HL-60/S4 (cell line): ENCODE measurements around the gene ROR2.
"Not testable (repeated sequence)": the region's sequence is repeated elsewhere in the genome, so short reads cannot be mapped to it uniquely, and the experiment has no call there.

Experiments
- in situ Hi-C: fragments of 300-500 bp; cut with MboI; formaldehyde crosslinking; loops from 2 replicates; pipeline ENCODE4 v1.14.3; 2022; ENCODE audit warnings: low sequenced_read_pairs

Gene ROR2

DNA sequence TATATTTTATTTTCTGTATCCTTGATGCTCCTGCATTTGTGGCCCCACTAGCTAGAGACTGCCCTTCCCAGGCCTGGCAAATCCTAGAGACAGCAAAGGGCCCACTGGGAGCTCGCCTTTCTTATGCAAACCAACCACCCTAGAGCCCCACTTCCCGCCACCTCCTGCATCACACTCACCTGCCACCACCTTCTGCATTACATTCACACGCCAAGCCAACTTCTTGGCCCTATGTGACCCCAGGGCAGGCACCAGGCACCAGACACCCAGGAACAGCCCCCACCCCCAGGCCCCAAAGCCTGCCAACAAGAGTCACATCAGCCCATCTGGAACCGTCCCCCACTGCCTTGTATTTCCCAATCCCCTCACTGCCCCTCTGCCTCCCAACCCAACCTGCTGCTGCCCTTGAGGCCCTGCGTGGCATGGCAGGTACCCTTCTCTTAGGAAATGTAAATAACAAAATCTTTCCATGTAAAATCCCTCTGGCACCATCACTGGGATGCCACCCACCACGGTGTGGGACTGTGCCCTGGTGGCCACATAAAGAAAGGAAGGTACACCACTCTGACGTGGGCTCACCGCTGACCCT, 22.0 kb downstream of the ROR2 start:
- in situ Hi-C loops = no loop called here

DNA sequence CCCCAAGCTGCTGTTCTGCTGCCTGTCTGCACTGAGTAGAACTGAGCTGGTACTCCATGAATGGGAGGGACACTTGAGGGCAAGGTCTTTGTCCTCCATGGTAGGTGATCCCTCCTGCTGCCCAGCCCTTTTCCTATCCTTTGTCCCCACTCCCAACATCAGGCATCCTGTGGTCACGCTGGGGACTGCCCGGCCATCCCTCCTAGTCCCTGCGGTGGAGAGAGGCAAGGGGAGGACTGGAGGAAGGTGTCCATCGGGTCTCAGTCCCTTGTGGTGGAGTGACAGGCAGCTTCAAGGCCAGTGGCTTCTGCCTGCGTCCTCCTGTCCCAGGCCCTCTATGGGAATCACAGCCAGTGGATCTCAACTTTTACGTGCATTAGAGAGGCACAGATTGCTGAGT, 25.9 kb downstream of the ROR2 start:
- in situ Hi-C loops = no loop called here

DNA sequence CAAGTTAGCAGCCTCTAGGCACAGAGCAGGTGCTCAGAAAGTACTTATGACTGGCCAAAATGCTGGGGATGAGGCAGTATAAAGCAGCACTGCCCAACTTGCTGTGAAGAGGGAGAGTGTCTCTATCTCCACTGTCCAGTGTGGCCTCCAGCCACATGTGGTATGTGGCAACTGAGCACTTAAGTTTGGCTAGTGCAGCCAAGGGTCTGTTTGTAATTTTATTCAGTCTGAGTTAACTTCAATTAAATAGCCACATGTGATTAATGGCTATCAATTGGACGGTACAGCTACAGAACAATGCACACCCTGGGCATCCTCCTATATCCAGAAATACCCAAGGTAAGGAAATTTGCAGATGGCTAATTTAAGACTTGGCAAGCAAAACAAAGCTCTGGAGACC, 26.9 kb downstream of the ROR2 start:
- in situ Hi-C loops = no loop called here

DNA sequence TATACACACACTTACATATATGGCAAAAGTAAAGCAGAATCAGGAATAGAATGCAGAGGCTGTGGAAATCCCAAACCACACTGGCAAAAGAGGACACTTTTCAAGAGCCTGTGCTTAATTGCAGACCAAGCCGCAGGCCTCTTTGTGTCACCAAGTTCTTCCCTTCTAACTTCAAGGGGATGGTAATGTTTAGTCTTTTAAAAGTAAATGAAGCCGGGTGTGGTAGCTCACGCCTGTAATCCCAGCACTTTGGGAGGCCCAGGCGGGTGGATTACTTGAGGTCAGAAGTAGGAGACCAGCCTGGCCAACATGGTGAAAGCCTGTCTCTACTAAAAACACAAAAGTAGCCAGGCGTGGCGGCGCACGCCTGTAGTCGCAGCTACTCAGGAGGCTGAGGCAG, 28.7 kb downstream of the ROR2 start:
- in situ Hi-C loops = no loop called here

DNA sequence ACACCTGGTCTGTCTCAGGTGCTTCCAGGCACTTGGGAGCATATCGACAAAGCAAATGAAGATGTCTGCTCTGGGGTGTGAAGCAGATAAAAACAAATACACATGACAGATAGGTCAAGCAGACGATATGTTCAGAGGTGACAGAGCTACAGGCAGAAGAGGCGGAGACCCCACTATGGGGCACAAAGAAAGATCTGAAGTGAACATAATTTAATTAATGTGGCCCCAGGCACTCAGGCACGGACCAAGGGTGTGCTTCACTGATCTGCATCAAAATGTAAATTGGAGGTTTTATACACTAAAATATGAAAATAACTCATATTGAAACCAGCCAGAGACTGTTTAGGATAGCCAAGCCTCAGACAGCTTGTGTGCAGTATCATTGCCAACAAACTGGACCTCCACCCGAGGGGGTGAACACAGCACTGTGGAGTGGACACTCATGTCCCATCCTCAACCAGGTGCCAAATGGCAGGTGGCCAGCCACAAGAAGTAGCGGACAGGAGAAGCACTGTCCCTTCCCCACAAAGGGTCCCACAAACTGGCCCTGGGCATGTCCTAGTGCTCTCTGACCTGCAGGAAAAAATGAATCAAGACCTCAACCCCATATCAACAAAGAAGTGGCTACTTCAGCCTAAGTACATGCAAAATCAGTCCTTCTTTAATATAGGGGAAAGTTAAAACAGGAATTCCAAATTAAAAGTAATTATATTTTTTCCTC, 29.2 kb downstream of the ROR2 start:
- in situ Hi-C loops = no loop called here

DNA sequence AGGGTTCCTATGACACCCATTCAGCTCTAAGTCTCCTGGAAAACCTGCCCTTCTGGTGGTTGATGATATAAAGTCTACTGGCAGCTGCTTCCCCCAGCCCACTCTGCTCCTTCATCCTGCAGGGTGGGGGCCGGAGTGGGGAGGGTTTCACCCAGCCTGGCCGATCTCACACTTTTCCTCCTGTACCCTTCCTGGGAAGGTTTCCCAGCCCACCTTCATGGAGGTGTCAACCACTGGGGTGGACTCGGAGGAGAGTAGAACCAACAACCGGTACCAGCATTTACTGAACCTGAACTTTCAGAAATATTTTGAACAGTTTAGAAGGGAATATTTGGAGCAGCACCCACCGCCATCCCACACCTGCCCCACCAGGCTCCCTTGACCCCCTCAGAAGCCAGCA, 30.4 kb downstream of the ROR2 start:
- in situ Hi-C loops = no loop called here

DNA sequence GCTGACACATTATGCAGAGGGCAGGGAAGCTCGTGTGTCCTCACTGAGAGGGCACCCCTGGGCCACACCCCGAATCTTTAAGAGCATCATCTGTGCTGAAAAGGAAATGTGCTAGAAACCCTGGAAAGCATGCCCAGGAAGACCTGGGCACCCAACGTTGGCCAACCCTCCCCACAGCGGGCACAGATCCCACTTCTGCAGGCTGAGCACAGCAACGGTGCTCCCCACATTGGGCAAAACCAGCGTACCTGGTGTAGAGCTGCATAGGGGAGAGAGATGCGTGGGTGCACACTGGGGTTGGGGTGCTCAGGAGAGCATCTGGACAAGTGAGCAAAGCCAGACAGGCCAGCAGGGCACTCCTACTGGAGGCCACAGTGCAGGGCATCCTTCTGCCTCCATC, 32.6 kb downstream of the ROR2 start:
- in situ Hi-C loops = no loop called here

DNA sequence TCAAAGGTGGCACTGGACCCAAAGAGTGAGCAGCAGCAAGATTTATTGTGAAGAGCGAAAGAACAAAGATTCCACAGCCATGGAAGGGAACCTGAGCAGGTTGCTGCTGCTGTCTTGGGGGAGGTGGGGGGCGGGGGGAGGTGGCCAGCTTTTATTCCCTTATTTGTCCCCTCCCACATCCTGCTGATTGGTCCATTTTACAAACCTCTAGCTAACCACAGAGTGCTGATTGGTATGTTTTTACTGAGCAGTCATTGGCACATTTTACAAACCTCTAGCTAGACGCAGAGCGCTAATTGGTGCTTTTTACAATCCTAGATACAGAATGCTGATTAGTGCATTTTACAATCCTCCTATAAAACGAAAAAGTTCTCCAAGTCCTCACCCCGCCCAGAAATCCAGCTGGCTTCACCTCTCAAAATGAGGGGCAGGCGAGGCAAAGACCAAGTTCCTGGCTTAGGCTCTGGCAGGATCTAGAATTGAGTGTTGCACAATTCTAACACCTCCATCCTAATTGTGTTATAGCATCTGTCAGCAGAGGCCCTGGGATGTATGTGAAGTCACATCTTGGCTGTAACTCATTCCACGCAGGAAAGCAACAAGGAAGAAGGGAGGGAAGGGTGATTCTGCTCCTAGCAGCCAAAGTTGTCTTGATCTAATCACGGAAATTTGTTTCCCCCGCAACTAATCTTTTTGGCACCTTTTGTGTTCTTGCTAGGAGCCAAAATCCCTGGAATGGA, 34.3 kb downstream of the ROR2 start:
- in situ Hi-C loops = no loop called here

DNA sequence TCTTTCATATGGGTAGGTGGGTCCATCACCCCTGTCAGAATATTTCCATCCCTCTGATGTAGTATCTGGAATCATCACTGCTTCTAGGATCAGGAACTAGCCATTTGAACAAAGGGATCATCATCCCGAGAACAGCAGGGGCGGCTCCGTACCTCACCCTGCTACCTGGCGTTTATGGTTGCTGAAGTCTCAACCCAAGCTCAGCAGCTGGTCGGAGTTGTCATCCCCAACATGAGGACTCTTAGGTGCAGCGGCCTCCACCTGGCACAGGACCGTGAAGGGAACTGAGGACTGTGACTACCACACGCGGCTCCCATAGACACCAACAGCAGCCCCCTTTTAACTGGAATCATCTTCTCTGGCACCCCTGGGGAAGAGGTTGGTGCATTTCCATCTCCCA, 35.1 kb downstream of the ROR2 start:
- in situ Hi-C loops = no loop called here

DNA sequence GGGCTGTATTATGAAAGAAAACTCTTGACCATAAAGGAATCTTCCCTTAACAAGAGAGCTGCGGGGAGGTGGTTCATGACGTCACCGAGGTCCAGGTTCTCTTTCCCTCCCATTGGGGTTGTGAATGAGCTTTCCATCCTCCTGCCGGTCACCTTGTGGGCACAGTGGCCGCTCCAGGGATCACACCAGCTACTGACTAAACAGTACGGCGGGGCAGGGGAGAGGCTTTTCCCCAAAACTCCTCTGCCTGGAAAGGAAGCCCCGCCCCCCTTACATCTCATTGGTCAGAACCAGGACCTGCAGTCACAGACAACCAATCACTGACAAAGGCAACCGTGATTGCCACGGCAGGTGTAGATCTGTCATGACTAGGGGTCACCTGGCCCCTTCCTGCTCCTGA, 35.6 kb downstream of the ROR2 start:
- in situ Hi-C loops = no loop called here

DNA sequence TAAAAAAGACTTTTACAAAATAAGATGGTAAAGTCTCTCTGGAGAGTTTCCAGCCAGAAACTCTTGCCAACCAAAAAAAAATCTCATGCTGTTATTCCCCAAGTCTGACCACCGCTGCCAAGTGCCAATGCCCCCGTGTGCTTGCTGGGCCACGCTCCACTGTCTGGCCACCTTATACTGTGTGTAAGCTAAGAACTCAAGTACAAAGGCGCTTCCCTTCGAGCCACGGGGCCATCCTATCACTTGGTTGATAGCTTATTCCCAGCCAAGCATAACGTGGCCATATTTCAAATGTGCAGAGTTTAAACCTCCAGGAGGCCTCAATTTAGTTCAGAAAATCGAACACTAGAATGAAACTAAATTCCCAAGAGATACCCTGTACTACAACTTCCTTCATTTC, 36.0 kb downstream of the ROR2 start:
- in situ Hi-C loops = no loop called here

DNA sequence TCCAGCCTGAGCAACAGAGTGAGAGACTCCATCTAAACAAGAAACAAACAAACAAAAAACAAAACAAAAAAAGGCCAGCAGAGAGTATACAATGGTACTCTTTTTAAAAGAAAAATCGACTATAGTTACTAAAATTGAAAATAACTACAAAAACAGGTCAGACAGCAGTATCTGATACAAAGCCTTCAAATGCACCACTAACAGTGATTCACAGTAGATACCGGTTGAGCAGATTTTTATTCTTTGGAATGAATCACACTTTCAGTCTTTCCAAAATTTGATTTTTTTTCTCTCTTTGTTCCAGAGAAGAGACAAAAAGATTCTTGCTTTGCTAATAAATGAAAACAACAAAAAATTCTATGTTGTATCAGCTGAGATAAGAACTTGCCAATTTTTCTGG, 36.9 kb downstream of the ROR2 start:
- in situ Hi-C loops = no loop called here

DNA sequence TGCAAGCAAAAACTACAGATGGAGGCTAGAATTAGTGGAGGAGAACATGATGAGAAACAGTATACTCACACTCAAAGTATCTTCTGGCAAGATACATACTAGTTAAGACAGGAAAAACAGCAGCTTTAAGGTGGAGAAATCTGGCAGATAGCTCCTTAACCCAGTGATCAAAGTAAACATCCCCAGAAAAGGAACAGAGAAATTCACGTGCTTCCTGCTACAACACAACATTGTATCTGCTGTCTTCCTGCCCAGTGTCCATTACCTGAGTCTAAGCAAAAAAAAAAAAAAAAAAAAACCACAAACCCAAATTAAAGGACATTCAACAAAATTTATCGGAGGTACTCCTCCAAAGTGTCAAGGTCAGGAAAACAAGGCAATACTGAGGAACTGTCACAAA, 38.4 kb downstream of the ROR2 start:
- in situ Hi-C loops = no loop called here

DNA sequence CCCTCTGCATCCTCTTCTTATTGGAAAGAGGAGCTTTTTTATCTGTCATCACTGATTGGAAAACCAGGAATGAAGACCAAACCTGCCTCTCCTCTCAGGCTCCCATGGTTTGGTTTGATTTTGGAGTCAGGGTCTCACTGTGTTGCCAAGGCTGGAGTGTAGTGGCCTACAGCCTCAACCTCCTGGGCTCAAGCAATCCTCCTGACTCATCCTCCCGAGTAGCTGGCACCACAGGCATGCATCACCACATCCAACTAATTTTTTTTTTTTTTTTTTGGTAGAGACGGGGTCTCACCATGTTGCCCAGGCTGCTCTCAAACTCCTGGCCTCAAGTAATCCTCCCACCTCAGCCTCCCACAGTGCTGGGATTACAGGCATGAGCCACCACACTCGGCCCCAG, 40.8 kb downstream of the ROR2 start:
- in situ Hi-C loops = not testable (repeated sequence)

DNA sequence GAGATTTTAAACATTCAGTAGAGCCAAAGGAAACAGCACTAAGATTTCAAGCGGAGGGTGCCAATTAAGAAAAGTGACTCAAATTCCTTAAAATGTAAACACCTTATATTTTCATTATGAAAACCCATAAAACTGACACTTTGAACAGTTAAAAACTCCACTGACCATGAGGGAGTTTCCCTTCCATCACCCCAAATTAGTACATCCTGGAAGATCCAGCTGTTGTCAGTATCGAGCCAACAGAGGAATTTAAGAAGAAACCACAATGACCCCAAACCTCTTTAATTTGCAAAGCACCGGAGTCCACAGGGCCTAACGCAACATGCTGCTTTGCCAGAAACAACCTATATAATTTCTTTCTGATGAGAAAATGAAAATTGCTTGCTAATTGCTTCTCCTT, 41.3 kb downstream of the ROR2 start:
- in situ Hi-C loops = no loop called here

DNA sequence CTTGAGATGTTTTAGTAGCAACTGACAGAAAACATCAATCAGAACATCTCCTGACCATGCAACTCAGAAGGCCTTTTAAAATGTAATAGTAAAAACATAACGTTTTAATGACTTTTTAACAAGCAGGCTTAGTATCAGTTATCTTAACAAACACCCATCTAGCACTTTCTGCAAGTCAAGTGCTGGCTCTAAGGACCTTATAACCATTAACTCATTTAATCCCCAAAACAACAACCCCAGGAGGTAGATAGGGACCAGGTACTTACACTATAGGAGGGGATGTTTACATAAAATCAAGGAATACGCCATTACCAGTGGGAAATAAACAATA, 41.8 kb downstream of the ROR2 start:
- in situ Hi-C loops = no loop called here

DNA sequence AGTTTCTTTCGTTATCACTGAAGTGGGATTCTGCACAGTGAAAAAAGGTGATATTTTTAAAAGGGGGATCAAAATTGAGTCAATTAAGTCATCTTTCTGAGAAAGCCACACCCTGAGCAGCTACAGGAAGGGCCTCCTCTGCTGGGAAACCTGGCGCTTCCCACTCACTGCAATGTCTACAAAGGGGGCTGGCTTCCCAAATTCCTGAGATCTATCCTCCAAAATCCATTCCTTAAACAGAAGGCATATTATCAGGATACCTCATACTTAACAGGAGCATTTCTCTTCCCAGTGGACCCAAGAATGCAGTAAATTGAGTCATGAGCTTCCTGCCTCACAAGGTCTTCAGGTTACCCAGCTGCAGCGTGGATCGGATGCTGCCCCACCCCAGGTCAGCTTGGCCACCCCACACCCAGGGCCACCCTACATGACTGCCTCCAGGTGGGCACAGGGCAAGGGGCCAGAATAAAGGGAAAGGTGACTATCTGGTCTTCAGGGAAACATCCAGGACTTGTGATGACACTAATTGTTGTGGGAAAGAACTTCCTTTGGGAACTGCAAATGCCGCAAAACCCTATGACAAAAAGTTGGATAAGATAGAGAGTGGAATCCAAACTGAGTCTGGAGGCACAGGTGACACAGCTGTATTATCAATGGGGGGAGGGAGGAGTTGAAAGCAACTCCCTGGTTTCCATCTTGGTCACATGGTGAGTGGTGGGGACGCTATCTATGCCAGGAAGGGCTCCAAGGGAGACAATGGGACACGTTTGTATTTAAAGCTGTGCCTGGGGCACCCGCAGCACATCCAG, 42.3 kb downstream of the ROR2 start:
- in situ Hi-C loops = no loop called here

DNA sequence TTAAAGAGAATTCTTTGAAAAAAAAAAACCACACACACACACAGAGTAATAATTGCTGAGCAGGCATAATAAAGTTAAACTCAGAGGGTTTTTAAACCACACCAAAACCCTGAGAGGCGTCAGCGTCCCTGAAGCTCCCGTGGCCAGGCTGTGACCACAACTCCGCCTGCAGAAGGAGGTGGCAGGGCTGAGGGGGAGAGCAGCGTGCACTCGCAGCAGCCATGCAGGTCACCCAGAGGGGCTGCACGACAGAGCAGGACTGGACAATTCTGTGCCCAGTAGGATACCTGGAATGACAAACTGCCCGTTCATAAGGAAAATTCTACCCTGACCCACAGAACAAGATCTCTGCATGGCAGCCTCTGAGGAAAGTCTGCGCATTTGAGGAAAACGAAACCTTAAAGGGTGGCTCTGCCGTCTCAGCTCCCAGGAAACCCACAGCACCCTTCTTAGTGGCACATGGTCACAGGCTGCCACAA, 44.0 kb downstream of the ROR2 start:
- in situ Hi-C loops = no loop called here

DNA sequence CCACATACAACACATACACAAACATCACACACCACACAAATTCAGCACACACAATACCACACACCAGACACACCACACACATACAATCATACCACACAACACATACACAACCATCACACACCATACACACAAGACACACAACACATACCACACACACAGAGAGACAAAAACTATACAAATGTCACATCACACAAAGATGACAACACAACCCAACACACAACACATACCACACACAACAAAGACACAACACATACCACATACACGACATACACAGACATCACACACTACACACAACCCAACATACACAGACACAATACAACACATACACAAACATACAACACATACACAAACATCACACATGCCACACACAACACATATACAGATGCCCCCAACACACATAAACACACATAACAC, 44.8 kb downstream of the ROR2 start:
- in situ Hi-C loops = no loop called here

DNA sequence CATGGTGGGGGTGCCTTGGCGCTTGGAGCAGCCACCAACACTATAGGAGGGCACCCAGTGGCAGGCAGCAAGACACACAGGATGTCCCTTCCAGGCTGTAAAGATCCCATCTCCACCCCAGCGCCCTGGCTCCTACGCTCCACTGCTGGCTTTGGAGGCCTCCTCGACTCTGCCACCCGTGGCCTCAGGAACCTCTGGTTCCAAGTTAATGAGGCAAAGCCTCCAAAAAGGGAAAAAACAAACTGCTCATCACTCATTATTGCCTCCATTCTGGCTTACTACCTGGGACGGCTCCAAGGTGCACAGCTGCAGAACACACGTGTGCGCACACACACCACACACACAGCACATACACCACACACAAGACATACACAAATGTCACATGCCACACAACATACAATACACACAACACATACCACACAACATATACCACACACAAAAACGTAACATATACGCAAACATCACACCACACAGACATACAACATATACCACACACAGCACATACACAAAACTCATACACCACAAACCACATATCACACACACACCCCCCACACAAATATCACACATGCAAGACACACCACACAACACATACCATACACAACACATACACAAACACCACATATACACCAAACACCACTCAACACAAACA, 45.3 kb downstream of the ROR2 start:
- in situ Hi-C loops = no loop called here
